Stimulated activated CD4-positive, alpha-beta T cell treated with anti-CD3 and anti-CD28 coated beads, Interleukin-4, amount 100 ng/mL, for 48 hours (primary cell): Measurements from ENCODE around the gene DUSP1.

Source experiments
- DNase-seq, 2 donors: peaks; one replicate each; pipeline ENCODE4 v3.0.0-alpha.2; 2020; ENCODE audit warnings: low read depth in 2 of 2

The DUSP1 gene

DNA sequence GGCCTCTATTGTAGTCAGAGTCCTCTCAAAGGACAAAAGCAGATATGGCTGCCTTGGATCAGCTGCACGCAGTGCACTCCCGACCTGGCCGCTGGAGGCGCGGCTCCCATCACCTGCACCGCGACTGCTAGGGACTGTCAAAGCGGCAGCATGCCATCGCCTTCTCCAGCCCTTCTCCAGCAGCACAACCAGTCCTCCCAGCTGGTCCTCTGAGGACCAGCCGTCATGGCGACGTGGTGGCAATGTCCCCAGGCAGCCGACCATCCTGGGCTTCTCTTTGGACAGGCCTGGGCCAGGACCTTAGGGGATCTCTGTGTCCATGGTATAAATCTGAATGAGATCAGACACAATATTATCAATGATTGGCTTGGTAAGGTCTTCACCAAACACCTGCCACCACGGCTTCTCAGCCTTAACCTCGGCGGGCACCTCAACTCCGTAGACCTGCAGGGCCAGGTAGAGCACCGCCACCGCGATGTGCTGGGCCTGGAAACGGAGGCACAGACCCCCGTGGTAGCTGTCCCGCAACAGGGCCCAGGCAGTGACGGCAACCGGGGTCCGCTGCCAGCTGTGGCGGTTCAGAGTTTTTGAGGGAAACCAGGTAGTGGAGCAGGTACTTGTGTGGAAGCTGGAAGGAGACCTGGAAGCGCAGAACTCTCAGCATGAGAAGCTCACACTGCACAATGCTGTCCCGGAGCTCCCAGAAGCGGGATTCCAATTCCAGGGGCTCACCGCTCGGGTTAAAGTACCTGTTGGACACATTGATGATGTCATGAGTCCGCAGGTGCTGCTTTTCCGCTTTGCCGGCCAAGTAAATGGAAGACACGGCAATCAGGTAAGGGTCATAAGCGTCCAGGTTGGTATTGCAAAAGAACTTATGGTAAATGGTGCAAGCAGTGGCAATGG lies 8.5 kb downstream of the DUSP1 start:
- no peak for DNase-seq

DNA sequence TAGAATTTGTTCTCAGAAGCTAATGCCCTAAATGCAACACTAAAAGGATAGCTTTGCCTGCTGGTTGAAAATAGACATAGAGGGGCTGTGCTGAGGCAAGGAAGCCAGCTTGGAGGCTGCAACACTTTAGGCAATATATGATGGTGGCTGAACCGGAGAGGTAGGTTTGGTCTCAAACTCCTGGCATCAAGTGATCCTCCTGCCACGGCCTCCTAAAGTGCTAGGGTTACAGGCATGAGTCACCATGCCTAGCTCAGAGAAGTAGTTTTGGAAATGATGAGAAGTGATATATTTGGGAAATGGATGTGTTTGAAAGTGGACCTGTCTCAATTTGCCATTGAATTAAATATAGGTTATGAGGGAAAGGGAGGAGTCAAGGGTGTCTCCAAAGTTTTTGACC lies 10.0 kb downstream of the DUSP1 start:
- no peak for DNase-seq

DNA sequence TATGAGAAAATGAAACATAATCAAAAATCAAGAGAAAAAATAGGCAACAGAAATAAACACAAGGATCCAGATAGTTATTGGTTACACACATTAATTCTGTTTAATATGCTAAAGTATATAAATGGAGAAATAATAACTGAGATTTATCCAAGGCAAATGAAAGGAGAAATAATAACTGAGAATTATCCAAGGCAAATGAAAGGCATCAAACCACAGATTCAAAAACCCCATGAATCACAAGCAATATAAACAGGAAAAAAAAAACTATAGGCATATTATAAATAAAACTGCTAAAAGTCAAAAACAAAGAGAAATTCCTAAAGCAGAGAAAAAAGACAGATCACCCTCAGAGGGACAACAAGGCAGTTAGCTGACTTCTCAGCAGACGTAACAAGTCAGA lies 10.9 kb downstream of the DUSP1 start:
- DNase-seq, result no peak

DNA sequence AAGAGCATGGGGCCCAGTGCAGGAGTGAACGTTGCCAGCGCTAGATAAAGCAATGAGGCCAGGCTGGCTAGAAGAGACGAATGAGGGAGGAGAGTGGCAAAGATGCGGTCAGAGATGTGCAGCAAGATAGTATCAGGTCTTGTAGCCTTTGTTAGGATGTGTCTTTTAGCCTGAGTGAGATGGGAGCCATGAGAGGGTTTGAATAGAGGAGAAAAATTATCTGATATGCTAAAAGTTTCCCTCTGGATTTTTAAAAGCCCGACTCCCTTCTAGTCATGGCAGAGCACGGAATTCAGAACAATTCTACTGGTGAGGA lies 12.2 kb downstream of the DUSP1 start:
- no peak for DNase-seq

DNA sequence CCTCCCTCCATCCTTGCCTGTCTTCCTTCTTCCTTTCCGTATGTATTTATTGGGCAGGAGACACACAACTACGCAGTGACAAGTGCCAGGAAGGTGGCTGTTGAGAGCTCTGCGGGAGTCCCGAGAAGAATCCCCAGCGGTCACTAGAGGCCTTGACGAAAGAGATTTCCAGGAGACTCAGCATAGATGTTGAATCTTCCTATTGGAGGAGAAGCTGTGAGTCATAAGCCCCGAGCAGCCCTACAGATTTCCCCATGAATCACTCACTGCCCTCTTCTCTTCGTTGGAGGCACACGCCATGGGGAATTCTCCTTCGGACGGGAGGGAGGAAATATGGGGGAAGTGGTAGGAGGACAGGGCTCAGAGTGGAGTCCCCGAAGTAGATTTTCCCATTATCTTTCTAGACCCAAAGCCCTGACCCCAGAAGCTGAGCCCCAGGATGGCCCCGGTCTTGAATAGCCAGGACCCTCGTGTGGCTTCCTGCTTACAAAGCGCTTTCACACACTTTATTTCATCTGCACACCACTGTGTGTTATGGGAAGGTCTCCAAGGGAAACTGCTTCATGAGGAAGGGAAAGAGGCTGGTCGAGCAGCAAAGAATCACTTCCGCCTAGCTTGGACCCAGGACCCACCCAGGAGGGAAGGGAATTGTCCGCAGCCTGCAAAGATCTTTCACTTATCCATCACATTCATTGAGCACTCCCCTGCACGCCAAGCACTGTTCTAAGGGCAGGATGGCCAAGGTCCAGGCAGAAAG lies 12.7 kb downstream of the DUSP1 start:
- DNase-seq, result no peak

DNA sequence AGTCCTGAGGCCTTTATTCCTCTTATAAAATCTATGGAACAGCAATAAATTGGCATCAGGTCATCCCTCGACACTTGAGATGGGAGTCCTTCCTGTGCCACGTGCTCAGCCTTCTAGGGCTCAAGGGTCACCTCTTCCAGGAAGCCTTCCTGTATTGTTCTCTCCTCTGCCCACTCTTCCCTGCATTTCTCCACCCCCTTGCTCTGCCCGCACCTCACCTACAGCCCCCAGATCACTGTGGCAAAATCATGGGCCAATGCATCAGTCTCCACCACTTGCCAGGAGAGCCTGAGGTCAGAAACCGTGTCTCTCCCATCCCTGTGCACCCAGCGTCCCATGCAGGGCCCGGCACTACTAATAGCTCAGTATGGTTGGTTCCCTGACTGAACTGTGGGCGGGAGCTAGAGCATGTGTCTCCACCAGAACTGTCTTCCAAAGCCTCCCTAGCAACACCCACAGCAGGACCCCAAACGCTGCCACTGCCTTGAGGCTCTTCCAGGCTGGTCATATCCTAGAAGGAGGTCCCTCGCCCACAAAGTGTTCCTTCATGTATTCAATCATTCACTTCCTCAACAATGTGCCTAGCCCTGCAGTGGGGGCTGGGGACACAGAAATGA lies 13.5 kb downstream of the DUSP1 start:
- no peak for DNase-seq

DNA sequence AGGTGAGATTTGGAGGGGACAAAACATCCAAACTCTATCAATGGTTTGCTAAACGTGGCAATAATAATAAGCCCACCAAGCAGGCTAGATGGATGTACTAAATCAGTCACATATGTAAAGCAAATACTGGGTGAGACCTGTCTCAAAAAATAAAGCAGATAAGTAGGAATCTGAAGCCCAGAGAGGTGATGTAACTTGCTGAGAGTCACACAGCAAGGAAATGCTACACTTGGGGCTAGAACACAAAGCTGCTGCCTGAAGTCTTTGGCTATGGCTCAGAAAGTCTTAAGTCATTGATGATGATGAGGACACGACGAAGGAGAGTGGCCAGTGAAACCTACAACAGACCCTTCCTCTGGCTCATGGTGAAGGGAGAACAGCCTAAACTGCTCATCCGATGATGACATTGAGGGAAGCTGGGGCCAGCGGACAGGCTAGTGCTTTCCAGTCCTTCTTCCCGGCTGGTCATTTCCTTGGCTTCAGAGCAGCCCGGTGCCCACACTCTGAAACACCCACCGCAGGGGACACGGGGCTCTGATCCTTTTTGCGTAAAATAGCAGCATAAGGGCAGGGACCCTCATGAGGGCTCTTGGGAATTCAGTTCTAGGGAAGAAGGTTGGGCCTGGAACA lies 14.1 kb downstream of the DUSP1 start:
- no peak for DNase-seq

DNA sequence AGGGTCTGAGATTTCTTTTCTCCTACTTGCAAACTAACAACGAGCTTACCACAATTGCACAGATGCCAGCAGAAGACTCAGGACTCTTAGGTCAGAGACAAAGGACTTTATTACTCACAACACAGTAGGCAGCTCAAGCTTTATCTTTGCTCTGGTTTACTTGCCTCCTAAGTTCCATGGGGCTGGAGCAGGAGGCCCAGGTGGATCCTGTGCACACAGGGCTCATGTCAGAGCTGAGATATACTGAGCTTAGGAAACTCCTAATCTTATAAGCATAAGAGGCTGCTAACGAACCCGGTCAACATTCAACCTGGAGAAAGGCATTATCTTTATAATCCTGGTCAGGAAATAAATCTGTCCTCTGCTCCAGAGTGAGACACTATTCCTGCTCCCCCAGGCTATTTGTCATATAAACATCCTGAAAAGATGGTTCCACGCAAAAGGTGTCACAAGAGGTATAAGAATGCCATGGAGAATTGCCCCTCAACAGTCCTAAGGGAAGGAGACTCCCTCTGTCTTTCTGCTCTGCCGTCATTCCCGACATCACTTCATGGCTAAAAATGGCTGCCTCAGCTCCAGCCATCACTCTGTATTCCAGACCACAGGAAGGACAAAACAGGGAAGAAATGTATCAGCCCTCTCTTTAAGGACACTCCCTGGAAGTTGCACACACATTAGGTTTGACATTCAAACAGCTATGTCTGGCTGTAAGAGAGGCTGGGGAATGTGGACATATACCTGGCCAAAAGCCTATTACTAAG lies 16.2 kb downstream of the DUSP1 start:
- DNase-seq, result no peak

DNA sequence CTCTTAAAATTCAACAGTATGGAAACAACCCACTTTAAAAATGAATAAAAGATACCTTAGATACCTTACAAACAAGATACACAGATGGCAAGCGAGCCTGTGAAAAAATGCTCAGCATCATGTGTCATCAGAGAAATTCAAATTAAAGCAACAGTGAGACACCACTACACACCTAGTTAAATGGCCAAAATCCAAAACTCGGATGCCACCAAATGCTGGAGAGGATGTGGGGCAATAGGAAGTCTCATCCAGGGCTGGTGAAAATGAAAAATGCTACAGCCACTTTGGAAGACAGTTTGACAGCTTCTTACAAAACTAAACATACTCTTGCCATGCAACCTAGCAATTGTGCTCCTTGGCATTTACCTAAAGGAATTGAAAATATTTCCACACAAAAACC lies 17.9 kb downstream of the DUSP1 start:
- no peak for DNase-seq

DNA sequence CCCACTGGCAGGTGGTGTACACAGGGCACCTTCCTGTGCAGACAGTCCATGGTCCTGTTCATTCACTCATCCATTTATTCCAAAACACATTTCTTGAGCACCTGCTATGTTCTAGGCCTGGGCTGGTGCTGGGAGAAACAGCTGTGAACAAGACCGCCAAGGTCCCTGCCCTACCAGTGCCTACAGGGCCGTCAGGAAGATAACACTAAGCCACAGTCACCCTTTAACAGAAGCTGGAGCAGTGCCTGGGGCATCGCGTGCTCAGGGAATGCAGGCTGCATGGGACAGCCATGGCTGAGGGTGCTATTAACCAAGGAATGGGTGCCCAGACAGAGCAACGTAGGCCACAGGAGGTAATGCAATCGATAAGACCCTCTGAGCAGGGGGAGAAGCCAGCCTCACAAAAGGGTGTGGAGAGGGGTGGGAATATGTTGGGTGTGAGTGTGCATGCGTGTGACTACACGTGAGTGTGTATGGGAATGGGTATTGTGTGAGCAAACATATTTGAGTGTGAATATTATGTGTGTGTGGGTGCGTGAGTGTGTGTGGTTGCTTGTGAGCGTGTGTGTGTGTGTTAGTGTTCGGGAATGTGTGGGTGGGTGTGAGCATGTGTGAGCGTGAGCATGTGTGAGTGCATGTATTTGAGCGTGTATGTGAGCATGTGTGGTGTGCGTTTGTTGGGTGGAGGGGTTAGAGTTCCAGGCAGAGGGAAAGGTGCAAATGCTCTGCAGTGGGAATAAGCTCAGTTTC lies 19.1 kb downstream of the DUSP1 start:
- DNase-seq, result no peak

DNA sequence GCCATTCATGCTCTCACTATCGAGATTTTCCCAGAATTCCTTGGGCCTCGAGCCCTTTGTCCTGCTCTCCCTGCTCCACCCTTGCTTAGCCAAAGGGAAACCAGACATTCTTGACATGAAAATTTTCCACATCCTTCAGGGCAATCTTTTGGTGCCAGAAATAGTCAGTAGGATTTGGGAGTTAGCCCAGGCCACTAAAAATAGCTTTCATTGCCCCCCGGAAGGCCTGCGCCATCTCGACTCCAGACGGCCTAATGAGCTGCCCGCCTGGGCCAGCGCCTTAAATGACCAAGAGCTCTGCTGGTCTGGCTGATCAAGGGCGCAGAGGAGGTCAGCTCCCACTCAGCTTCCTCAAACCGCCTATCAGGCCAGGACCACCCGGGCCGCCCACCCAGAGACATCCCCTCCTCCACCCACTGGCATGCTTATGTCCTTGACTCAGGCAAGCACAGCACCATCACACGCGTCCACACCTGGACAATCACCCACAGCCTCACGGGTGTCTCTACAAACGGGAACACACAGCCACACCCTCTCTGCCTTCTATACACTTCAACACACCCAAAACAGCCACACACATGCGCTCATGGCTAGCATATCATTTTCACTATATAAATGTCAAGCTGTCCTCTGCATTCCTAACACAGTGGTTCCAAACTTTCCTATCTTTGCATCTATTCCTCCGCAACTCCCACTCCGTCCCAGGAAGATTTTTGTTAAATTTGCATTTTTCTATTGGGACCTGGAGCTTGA lies 20.9 kb downstream of the DUSP1 start:
- no peak for DNase-seq

DNA sequence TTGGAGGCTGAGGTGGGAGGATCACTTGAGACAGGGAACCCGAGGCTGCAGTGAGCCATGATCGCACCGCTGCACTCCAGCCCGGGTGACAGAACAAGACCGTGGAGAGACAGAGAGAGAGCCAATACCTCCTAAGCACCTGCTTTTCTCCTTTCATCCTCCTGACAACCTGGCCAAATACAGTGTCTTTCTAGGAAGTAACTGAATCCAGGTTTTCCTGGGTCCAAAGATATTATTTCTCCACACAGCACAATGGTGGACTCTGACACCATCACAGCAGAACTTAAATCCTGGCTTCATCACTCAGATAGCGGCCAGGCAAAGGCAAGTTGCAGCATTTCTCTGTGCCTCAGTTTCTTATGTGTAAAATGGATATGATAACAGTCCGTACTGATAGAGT lies 21.9 kb downstream of the DUSP1 start:
- no peak for DNase-seq

DNA sequence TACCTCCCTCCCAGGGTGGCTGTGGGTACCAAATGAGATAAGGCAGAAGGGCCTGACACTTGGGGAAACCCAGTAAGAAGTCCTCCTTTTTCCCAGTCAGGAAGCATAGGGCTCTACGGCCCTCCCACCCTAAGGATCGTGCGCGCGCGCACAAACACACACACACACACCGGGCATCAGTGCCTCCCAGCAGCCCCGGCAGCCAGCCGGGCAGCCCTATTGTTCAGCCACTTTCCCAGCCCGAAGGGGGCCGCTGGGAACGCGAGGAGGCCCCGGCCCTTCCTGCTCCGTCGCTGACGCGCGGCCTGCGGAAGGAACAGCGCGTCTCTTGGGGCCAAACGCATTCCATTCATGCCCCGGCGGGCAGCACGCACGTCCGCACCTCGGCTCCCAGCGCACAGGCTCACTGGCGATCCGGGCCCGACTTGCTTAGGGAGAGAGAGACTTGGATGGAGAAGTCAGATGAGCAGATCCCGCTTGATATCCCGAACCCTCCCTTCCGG lies 22.6 kb downstream of the DUSP1 start:
- DNase-seq, result no peak

DNA sequence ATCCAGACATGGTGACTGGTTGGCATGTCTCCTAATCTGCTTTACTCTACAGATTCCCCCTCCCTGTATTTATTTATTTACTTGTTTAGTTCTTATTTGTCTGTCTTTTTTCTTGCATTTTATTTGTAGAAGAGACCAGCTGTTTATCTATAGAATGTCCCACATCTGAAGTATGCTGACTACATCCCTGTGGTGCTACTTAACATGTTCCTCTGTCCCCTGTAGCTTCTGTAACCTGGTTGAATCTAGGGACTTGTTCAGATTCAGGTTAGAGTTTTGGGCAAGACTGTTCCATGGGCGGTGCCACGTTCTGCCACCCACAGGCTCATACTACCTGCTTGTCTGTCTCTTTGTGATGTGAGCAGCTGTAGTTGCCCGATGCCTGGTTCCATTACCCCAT lies 23.5 kb downstream of the DUSP1 start:
- DNase-seq, result no peak

DNA sequence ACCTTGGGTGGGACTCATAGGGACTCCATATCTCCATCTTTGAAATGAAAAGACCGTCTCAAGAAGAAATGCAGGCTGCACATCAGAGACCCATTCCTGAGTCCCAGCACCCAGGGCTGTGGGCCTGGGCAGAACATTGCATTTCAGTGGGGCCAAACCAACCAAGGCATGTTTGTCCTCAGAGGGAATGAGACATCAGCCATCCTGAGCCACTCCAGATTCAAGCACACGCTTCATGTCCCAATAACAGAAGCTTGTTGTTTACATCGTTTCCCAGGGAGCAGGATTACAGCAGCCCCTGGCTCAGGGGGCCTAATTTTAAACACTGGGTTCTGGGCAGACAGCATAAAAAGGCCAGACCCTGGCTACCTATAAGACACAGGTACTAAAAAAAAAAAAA lies 24.3 kb downstream of the DUSP1 start:
- no peak for DNase-seq

DNA sequence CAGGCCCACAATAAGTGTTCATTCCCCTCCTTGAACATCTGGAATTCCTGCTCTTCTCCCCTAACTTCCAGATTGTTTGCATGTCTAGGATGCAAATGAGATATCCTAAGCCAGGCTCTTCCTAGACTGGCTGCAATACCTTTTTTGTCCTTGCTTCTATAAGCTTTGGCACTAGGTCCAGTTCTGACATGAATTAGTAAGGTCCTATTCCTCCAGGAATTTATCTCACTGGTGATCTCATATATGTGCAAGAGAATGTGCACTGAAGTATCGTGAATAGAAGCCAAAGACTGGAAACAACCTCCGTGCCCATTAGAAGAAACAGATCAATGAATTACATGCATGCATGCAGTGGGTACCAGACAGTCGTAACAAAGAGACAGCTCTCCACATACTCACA lies 25.2 kb downstream of the DUSP1 start:
- no peak for DNase-seq

DNA sequence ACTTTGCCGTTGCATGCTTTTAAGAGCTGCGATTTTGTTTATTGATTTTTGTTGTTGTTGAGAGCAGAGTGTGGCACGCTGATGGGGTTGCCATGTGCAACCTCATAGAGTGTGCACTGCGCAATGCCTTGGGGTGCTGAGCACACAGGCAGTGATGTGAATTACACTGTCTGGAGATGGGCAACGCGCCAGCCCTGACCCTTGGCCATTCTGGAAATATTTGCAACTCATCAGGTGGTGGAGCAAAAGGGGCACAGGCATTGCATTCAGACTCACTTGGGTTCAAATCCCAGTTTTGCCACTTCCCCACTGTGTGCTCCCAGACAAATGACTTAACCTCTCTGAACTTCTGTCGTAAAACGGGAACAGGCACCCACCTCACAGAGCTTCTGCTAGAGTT lies 25.6 kb downstream of the DUSP1 start:
- no peak for DNase-seq

DNA sequence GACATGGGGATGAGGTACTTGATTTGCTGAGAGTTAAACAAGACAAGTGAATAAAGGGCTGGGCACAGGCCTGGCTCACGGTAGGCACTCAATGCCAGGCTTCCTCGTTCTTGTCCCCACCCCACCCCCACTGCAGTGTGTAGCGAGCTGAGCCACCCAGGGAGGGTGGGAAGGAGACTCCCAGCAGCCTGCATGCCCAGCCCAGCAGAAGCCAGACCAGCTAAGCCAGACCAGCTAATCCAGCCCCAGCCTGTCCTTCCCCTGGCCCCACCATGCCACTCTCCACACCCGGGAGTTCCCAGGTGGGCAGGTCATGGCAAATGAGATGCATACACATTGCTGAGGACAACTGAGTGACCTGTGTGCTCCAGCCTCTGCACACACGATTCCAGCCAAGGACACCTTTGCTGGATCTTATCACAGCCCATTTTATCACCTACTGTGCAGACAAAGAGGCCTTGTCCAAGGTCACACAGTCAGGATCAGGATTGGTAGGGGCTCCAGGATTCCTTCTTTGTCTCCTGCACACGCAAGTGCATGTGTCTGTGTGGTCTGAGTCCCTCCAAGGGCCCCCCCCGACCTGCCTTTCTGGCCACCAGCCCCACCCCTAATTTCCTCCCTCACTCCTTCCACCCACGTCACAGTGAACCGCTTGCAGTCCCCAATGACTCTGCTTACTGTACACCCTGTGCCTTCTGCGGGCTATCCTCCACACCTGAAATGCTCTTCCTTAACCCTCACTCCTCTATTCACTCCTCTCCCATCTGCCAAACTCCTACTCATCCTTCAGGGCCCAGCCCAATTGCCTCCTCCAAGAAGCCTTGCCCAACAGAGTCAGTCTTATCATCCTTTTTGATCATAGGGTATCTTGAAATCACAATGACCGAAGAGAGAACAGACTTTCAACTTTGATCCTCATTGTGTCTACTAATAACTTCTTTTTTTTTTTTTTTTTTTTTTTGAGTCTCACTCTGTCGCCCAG lies 26.6 kb downstream of the DUSP1 start:
- DNase-seq, result no peak
